HG03025 (cell line): ENCODE data around the gene PHC2.

ENCODE experiments used
- ATAC-seq: cut with Tn5 transposase; IDR thresholded peaks from one replicate; pipeline ENCODE4 v1.9.1; 2021; ENCODE audit warnings: mild to moderate bottlenecking, moderate library complexity; ENCODE audit not compliant: unreplicated experiment, low FRiP score

PHC2 gene

GRCh38 chr1:33335020-33335419, 95.9 kb downstream of the PHC2 start:
- ATAC-seq, result no peak

- ATAC-seq, result no peak
Observed at GRCh38 chr1:33334081-33334552, 96.8 kb downstream of the PHC2 start.

GRCh38 chr1:33332881-33333280, 98.0 kb downstream of the PHC2 start:
- no peak for ATAC-seq

DNA sequence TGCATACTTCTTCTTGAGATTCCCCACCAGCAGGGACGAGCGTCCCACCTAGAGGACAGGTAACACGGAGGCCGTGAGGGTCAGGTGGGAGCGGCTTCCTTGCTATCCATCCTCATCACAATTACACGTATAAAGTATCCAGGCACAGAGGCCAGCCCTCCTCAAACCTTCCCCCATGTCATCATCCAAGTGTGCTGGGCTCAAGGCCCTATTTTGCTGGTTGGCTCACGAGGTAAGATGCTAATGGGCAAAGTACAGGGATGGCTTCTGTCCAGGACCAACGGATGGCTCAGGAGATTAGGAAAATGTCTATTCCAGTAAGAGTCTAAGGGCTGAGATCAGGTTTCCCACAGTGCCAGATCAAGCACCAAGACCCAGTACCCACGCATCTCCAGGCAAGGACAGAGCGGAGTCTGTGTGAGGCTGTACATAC, 98.5 kb downstream of the PHC2 start:
- ATAC-seq, result no peak

DNA sequence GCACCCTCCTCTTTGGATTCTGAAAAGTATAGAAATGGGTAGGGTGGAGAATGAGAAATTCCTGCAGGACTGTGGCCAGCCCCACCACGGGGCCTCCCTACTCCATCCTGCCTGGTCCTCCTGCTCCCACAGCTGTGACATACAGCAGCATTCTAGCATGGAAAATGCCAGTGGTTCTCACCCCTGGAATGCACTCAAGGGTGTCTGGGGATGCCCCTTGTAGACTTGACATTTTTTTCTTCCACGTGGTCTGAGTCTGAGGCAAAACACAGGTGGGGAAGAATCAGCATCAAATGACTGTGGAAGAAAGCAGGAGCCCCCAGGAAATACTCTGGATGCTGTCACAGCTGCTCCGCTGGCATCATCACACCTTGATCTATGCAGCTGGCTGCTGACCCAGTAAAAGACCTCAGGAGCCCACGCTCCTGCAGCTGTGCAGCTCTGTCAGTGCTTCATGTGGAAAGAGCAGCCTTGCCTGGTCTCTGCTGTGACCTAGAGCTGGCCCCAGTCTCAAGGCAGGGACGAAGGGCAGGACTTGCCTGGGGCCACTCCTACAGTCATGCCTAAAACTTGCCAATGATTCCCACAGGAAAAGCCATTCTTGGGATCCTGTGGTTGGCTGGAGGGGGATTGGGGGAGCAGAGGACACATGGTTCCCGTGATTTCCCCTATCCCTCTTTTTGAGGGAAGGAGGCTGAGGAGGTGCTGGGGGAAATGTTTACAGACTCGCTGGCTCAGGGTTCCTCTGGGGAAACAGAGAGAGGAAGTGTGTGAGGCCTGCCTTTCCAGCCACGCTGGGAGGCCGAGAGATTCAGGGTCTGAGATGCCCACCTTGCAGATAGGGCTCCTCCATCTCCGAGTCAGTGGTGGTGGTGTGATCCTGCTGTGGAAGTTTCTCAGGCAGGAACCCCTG, 99.2 kb downstream of the PHC2 start:
- no peak for ATAC-seq

GRCh38 chr1:33330906-33331305, 100.0 kb downstream of the PHC2 start:
- no peak for ATAC-seq

- ATAC-seq, result no peak
Observed at GRCh38 chr1:33330361-33330890, 100.5 kb downstream of the PHC2 start.

GRCh38 chr1:33329600-33330305, 101.1 kb downstream of the PHC2 start:
- ATAC-seq, result no peak

GRCh38 chr1:33328817-33329216, 102.1 kb downstream of the PHC2 start:
- no peak for ATAC-seq

DNA sequence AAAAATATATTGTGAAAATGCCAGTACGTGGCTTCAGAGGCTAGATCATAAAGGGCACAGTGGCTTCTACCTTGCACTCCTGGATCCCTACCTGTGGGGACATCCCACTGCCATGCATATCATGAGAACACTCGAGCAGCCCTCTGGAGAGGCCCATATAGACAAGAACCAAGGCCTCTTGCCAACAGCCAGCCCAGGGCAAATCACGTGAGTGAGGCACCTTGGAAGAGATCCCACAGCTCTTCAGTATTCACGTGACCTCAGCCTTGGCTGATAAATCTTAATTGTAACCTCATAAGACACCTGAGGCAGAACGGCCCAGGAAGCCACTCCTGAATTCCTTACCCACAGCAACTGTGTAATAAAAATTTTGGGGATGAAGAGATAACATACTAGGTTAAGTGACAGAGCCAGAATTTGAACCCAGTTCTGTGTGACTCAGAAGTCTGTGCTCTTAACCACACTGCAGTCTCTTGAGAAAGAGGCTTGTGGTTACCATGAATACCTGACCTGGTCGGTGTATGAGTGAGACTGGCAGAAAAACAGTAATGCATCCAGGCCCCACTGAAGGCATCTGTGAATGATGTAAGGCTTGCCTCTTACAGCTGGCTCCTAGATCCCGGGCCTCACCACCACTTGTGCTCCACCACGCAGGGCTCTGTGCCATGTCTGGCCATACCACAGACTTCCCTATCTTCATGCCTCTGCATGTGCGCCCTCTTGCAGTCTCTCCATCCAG, 103.1 kb downstream of the PHC2 start:
- ATAC-seq, result no peak

DNA sequence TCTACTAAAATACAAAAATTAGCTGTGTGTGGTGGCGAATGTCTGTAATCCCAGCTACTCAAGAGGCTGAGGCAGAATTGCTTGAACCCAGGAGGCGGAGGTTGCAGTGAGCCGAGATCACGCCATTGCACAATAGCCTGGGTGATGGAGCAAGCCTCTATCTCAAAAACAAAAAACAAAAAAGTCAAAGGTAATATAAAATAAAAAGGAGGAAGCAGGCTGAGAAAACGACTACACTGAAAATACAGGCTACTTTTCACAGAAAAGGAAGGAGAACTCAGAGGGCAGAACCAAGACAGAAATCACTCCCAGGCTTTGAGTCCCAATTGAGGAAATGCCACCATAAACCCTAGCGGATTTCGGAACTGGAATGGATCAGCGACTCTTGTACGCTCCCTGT, 104.1 kb downstream of the PHC2 start:
- no peak for ATAC-seq

- no peak for ATAC-seq
Observed at GRCh38 chr1:33324677-33325575, 106.0 kb downstream of the PHC2 start.

DNA sequence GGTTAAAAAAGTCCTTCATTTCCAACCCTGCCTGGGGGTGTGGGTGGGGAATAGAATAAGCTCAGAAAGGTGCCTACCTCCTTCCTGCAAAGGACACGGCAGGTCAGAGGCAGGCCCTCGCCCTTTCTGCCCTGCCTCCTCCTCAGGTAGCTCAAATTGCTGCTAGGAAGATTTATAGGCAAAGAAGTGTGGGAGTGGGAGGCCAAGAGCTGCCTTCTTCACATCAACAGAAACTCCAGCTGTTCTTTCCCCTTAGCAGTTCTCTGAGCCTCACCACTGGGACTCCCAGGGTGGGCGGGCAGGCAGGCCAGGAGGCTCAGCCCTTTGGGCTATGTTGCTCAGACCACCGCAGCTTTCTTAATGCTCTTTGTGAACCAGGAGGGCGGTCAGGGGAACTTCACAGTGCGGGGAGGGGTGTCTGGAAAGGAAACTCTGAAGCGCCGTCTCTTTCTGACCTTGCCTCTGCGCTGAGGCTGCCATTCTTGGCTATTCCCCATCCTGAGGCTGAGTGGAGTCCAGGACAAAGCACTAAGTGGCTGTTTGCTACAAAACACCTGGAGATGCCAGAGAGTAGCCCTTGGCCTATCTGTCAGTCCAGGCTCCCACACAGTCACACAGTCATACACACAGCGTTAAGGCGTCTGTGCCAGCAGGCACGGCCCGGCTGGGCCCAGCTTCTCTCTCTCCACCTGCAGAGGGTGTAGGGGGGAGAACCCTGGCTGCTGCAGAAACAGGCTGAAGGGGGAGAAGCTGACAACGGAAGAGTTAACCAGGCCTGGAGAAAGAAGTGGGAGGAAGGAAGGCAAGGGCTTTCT, 107.0 kb downstream of the PHC2 start:
- no peak for ATAC-seq

DNA sequence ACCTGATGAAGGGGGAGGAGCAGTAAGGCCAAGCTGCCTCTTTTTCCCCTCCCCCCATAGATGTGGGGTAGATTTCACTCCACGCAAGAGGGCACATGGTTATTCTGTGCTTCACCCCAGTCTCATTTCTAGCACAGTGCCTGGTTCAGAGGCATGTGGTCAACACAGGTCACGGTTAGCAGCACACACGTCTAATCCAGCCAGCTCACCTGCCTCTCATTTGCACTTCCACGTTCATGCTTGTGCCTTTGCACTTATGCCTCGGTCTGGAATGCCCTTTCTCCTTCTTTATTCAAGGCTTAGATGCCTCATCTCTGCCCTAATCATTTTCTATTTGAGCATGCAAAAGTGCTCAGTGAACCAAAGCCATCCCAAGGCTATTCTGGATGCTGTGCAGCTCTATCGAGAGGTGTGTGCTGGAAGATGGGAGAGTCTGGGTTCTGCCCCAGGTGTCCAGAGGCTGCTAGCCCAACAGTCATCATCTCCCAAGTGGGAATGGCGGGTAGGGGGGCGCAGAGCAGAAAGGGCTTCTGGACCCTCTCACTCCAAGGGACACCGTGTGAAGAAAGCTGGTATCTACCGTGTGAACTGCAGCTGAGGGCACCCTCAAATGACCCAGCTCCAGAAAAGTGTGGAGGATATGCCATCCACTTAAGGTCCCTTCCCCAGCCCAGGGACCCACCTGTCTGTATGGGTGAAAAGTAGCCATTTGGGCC, 107.9 kb downstream of the PHC2 start:
- no peak for ATAC-seq

GRCh38 chr1:33322109-33322508, 108.8 kb downstream of the PHC2 start:
- no peak for ATAC-seq

GRCh38 chr1:33321178-33321577, 109.7 kb downstream of the PHC2 start:
- no peak for ATAC-seq

DNA sequence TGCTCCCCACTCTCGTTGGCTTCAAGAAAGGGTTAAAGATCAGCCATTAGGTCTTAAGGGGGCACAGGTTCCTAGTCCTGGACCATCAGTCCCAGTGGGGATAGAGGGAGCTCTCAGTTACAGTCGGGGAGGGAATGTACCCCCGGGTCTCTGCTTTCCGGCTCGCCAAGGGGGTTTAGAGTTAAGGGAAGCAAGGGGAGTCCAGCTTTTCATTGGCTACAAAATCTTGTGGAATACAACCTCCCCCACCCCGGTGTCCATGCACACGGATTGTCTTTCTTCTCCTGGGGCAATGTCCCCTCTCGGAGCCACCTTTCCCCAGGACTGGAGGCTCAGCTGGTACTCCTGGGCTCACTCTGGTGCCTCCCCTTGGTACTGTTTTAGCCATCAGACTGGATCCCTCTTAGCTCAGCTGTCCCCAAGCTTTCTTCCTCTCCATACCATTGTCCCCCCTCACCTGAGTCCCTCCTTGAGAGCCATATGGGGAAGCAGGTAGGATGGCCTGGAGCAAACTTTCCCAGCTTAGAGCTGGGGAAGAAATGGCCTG, 110.2 kb downstream of the PHC2 start, which contains the start of gene A3GALT2:
Gene A3GALT2 (minus strand): TSS at position 480 of the 547 bp plus-strand sequence. CDS start 0 bp downstream, at position 480.
- ATAC-seq, result no peak
